Left lobe of liver (tissue), 1 donor: ENCODE measurements around the gene PRR30. TPM values are rescaled to one million over a fixed set of nuclear protein-coding genes. Genes with fewer than 3 reads are reported as not detected.

ENCODE experiments used
- total RNA-seq: library from RNA; stranded (reverse); gene quantifications from one replicate; pipeline ENCODE4 v1.2.1, GENCODE V29; 2021
- donor health status: DM: no; HTN: yes; CAD: no.

Gene PRR30
- total RNA-seq, 1 donor from 2014 or later, result not detected

Other genes starting within 250 kb of the PRR30 start
- gene MAPRE3, start 168.8 kb downstream of the PRR30 start, total RNA-seq, result 16.6 TPM
- gene TMEM214, start 106.4 kb downstream of the PRR30 start, total RNA-seq, result 53.7 TPM
- 7.6 TPM for gene AGBL5, start 87.7 kb downstream of the PRR30 start, total RNA-seq
- gene OST4, start 67.8 kb downstream of the PRR30 start, total RNA-seq, result 141 TPM
- gene EMILIN1, start 60.8 kb downstream of the PRR30 start, total RNA-seq, result 16.0 TPM
- gene KHK, start 52.6 kb downstream of the PRR30 start, total RNA-seq, result 267 TPM
- 5.5 TPM for gene CGREF1, start 20.3 kb downstream of the PRR30 start, total RNA-seq
- gene ABHD1, start 15.6 kb downstream of the PRR30 start, total RNA-seq, result 3.6 TPM
- gene PREB, start 4.8 kb downstream of the PRR30 start, total RNA-seq, result 43.9 TPM
- gene TCF23, start 9.6 kb upstream of the PRR30 start, total RNA-seq, result 0.10 TPM
- gene ATRAID, start 72.6 kb upstream of the PRR30 start, total RNA-seq, result 31.8 TPM
- 72.6 TPM for gene SLC5A6, start 72.9 kb upstream of the PRR30 start, total RNA-seq
- 14.9 TPM for gene CAD, start 78.0 kb upstream of the PRR30 start, total RNA-seq
- gene SLC30A3, start 123.6 kb upstream of the PRR30 start, total RNA-seq, result not detected
- not detected for gene DNAJC5G, start 136.0 kb upstream of the PRR30 start, total RNA-seq
- gene TRIM54, start 143.0 kb upstream of the PRR30 start, total RNA-seq, result not detected
- 2.2 TPM for gene UCN, start 169.0 kb upstream of the PRR30 start, total RNA-seq
- gene MPV17, start 183.7 kb upstream of the PRR30 start, total RNA-seq, result 18.3 TPM
- gene GTF3C2, start 217.4 kb upstream of the PRR30 start, total RNA-seq, result 19.2 TPM
- 17.4 TPM for gene EIF2B4, start 230.9 kb upstream of the PRR30 start, total RNA-seq
- 56.1 TPM for gene SNX17, start 231.2 kb upstream of the PRR30 start, total RNA-seq
- 10.5 TPM for gene ZNF513, start 241.3 kb upstream of the PRR30 start, total RNA-seq